Common myeloid progenitor, CD34-positive (primary cell): ENCODE data around the gene SELENOM.

Experiments used
- CTCF ChIA-PET: fragments of 350-600 bp; sonication (Branson Sonifier 250); formaldehyde crosslinking; loops from one replicate; lab custom pipeline; 2021; ENCODE audit warnings: antibody characterized with exemption; lab: Charles Lee
- POLR2A ChIA-PET: fragments of 350-600 bp; sonication (Branson Sonifier 250); formaldehyde crosslinking; loops from one replicate; lab custom pipeline; 2021; ENCODE audit warnings: antibody characterized with exemption; lab: Charles Lee
- DNase-seq, 3 donors: peaks; one replicate each; pipeline versions ENCODE4 v3.0.0 to v3.0.0-alpha.2; 2013
- H3K27ac ChIP-seq, 2 experiments: 1 replicate in 1 of 2; 2 replicates in 1 of 2; pipeline ENCODE4 v1.7.0; 2013; ENCODE audit warnings: inconsistent platforms in 2 of 2, low read length in 2 of 2, mild to moderate bottlenecking in 2 of 2, low read depth in 1 of 2, moderate library complexity in 1 of 2; ENCODE audit not compliant: severe bottlenecking in 2 of 2, insufficient read depth in 1 of 2, poor library complexity in 1 of 2
- H3K27me3 ChIP-seq, 5 experiments: replicated peaks in 2 of 5; 1 replicate in 3 of 5; 2 replicates in 2 of 5; pipeline versions ENCODE4 v1.6.1 to v1.7.0; 2013; ENCODE audit warnings: low read length in 4 of 5, mild to moderate bottlenecking in 2 of 5, moderate library complexity in 2 of 5, inconsistent platforms in 1 of 5; ENCODE audit not compliant: insufficient read depth in 5 of 5, control insufficient read depth in 4 of 5
- H3K36me3 ChIP-seq, 4 experiments: 1 replicate in 2 of 4; 2 replicates in 2 of 4; pipeline versions ENCODE4 v1.6.1 to v1.7.0; 2013; ENCODE audit warnings: low read length in 3 of 4, control low read depth in 1 of 4, mild to moderate bottlenecking in 1 of 4; ENCODE audit not compliant: control insufficient read depth in 4 of 4, insufficient read depth in 4 of 4
- H3K4me1 ChIP-seq, 4 experiments: 1 replicate in 3 of 4; 2 replicates in 1 of 4; pipeline versions ENCODE4 v1.6.1 to v1.7.1; 2013; ENCODE audit warnings: low read length in 3 of 4, mild to moderate bottlenecking in 3 of 4, control low read depth in 1 of 4, inconsistent platforms in 1 of 4, moderate library complexity in 1 of 4; ENCODE audit not compliant: control insufficient read depth in 4 of 4, insufficient read depth in 4 of 4; ENCODE audit errors: control extremely low read depth in 1 of 4
- H3K4me3 ChIP-seq, 7 experiments: 1 replicate in 4 of 7; 2 replicates in 3 of 7; pipeline versions ENCODE4 v1.5.1 to v1.7.0; 2013; ENCODE audit warnings: mild to moderate bottlenecking in 7 of 7, low read length in 6 of 7, moderate library complexity in 6 of 7, inconsistent platforms in 2 of 7, low read depth in 2 of 7, control low read depth in 1 of 7; ENCODE audit not compliant: insufficient read depth in 4 of 7, control insufficient read depth in 1 of 7; ENCODE audit errors: extremely low read depth in 1 of 7
- H3K9me3 ChIP-seq, 5 experiments: 1 replicate in 4 of 5; 2 replicates in 1 of 5; pipeline versions ENCODE4 v1.6.1 to v1.7.1; 2013; ENCODE audit warnings: low read length in 4 of 5, mild to moderate bottlenecking in 2 of 5, inconsistent platforms in 1 of 5, low read depth in 1 of 5, moderate library complexity in 1 of 5; ENCODE audit not compliant: control insufficient read depth in 4 of 5, insufficient read depth in 2 of 5; ENCODE audit errors: control extremely low read depth in 1 of 5
- WGBS: methylation state at CpG from one replicate; pipeline ENCODE4 v1.1.5; 2013; ENCODE audit not compliant: insufficient coverage; 5-methylcytosine and 5-hydroxymethylcytosine counted together

SELENOM gene

GRCh38 chr22:31056986-31057599, 50.3 kb downstream of the SELENOM start:
- POLR2A ChIA-PET, result no interaction called here
- H3K36me3 ChIP-seq, result no peaks in the 10 kb centered on the region
- CTCF ChIA-PET, result interaction anchor here (1.5 to 1.9 kb wide), 2 partner anchors 11 to 20 kb away, joined by 4 to 6 read pairs; no protein-coding TSS in a partner anchor
- H3K27me3 ChIP-seq, result no peaks in the 10 kb centered on the region
- no peak for DNase-seq
- H3K4me1 ChIP-seq, result peaks cover 0 to 11% (median 1%) of the 10 kb centered on the region in 4 experiments
- H3K9me3 ChIP-seq, result no peaks in the 10 kb centered on the region
- H3K27ac ChIP-seq, result no peak overlapping the region
- WGBS, result 98% methylated on average over 5 of the region's 5 CpGs
- H3K4me3 ChIP-seq, result no peak overlapping the region

GRCh38 chr22:31055635-31056159, 51.7 kb downstream of the SELENOM start:
- H3K4me3 ChIP-seq, result no peak overlapping the region
- POLR2A ChIA-PET, result no interaction called here

GRCh38 chr22:31055117-31055634, 52.2 kb downstream of the SELENOM start:
- DNase-seq, result no peak
- WGBS, result 100% methylated on average over 4 of the region's 5 CpGs
- ChIA-PET POLR2A (no interaction called here), CTCF (interaction anchor here (1.9 kb wide), 1 partner anchor 9 kb away, joined by 6 read pairs; no protein-coding TSS in a partner anchor)
- no peak overlapping the region for H3K4me3 ChIP-seq
- H3K4me1 ChIP-seq, result peaks cover 0 to 10% (median 1%) of the 10 kb centered on the region in 4 experiments
- H3K36me3 ChIP-seq, result no peaks in the 10 kb centered on the region
- H3K9me3 ChIP-seq, result no peaks in the 10 kb centered on the region
- H3K27ac ChIP-seq, result no peak overlapping the region
- no peaks in the 10 kb centered on the region for H3K27me3 ChIP-seq

More at GRCh38 chr22:31055635-31056159, 51.7 kb downstream of the SELENOM start:
- no peak for DNase-seq
- CTCF ChIA-PET, result interaction anchor here (1.9 kb wide), 1 partner anchor 9 kb away, joined by 6 read pairs; no protein-coding TSS in a partner anchor
- Histone ChIP-seq H3K27ac (no peak overlapping the region), H3K9me3 (no peaks in the 10 kb centered on the region), H3K4me1 (peaks cover 0 to 12% (median 1%) of the 10 kb centered on the region in 4 experiments), H3K27me3 (no peaks in the 10 kb centered on the region), H3K36me3 (no peaks in the 10 kb centered on the region)
- 83% methylated on average over 10 of the region's 13 CpGs for WGBS
